Astrocyte of the spinal cord (primary cell): Measurements from ENCODE around the gene CASP8AP2.
"Not testable (repeated sequence)": the region's sequence is repeated elsewhere in the genome, so short reads cannot be mapped to it uniquely, and the experiment has no call there.

Source experiments
- DNase-seq: peaks from one replicate; pipeline ENCODE4 v3.0.0; 2011; ENCODE audit warnings: low read depth, low spot score
- H3K4me3 ChIP-seq: 2 replicates; pipeline ENCODE4 v1.5.1; 2011; ENCODE audit warnings: low read depth, mild to moderate bottlenecking, low read length, moderate library complexity
- CTCF ChIP-seq: IDR thresholded peaks from 2 replicates; pipeline ENCODE4 v1.5.1; 2012; ENCODE audit warnings: low read depth, mild to moderate bottlenecking, low read length, inconsistent platforms
- in situ Hi-C: cut with HindIII; loops from 2 replicates; pipeline ENCODE4 v1.10.0; 2017; ENCODE audit warnings: low sequenced_read_pairs

Gene CASP8AP2

GRCh38 chr6:89834884-89835792 lies 5.5 kb downstream of the CASP8AP2 start:
- H3K4me3 ChIP-seq: no peak overlapping the region
- no peak for DNase-seq
- TF ChIP-seq CTCF: no peak
- in situ Hi-C loops: no loop called here

GRCh38 chr6:89836639-89837222 lies 7.1 kb downstream of the CASP8AP2 start:
- no peak overlapping the region for H3K4me3 ChIP-seq
- in situ Hi-C loops: no loop called here
- DNase-seq: no peak
- no peak for TF ChIP-seq CTCF

- in situ Hi-C loops: no loop called here
- no peak for TF ChIP-seq CTCF
- DNase-seq: peak; percentile 40
- no peak overlapping the region for H3K4me3 ChIP-seq
Observed at GRCh38 chr6:89840538-89840937, 10.9 kb downstream of the CASP8AP2 start.

- no peak for DNase-seq
- in situ Hi-C loops: no loop called here
- no peak overlapping the region for H3K4me3 ChIP-seq
- TF ChIP-seq CTCF: no peak
Observed at GRCh38 chr6:89842228-89842627, 12.5 kb downstream of the CASP8AP2 start.

- H3K4me3 ChIP-seq: no peak overlapping the region
- no peak for TF ChIP-seq CTCF
- in situ Hi-C loops: no loop called here
- DNase-seq: peak; percentile 39
Observed at GRCh38 chr6:89843070-89843469, 13.4 kb downstream of the CASP8AP2 start.

DNA sequence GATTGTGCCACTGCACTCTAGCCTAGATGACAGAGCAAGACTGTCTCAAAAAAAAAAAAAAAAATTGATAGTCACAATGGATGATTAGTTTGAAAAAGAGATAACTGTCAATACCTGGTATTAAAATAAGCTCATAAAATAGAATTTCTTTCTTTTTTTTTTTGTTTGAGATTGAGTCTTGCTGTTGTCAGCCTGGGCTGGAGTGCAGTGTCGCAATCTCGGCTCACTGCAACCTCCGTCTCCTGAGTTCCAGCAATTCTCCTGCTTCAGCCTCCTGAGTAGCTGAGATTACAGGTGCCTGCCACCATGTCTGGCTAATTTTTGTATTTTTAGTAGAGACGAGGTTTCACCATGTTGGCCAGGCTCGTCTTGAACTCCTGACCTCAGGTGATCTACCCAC lies 17.8 kb downstream of the CASP8AP2 start:
- DNase-seq, in situ Hi-C loops: not testable (repeated sequence)

DNA sequence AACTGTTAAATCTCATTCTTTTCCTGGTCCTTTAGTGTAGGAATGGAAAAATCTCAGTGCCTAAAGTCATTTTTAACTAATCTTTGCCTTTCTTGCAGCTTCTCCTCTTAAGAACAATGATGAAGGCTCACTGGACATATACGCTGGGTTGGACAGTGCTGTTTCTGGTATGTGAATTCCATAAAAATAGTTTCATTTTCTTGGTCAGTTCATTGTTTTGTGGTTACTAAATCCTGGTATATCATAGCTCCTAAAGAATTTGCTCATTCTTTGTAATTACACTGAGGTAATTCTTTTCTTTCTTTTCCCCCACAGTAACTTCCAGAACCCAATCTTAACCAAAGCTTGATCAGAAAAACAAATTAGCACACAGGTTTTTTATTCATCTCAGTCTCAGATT lies 23.4 kb downstream of the CASP8AP2 start:
- in situ Hi-C loops: no loop called here
- TF ChIP-seq CTCF: no peak
- peak; percentile 48 for DNase-seq
- no peak overlapping the region for H3K4me3 ChIP-seq

More for the DNA sequence above, 17.8 kb downstream of the CASP8AP2 start:
- not testable (repeated sequence) for H3K4me3 ChIP-seq
